H1 (cell line): ENCODE results near the gene RBM20. TPM values are rescaled to one million over a fixed set of nuclear protein-coding genes. Genes with fewer than 3 reads are reported as not detected.
A peak's percentile ranks its signal among the peaks of the same experiment; 100 is the strongest.

Experiments used
- CTCF ChIA-PET: fragments of 300-600 bp; sonication (Branson Sonifier 250); formaldehyde crosslinking; loops from one replicate; lab custom pipeline; 2021; ENCODE audit not compliant: partially characterized antibody; lab: Charles Lee
- POLR2A ChIA-PET: fragments of 300-600 bp; sonication (Branson Sonifier 250); formaldehyde crosslinking; loops from one replicate; lab custom pipeline; 2021; ENCODE audit warnings: inconsistent platforms; ENCODE audit not compliant: partially characterized antibody; lab: Charles Lee
- DNase-seq, 2 experiments: peaks; one replicate each; pipeline versions ENCODE4 v3.0.0 to v3.0.0-alpha.2; 2010 to 2022; ENCODE audit warnings: low spot score in 2 of 2, low read depth in 1 of 2, mixed read lengths in 1 of 2
- FAIRE-seq: peaks from 2 replicates; lab custom pipeline; 2011; peaks lifted over from hg19 to GRCh38; lab: Jason Lieb, UNC
- H2AFZ ChIP-seq: 2 replicates; pipeline ENCODE4 v1.8.1; 2012; ENCODE audit warnings: low read length, inconsistent platforms
- H2AK5ac ChIP-seq: 2 replicates; pipeline ENCODE4 v1.6.1; 2013; ENCODE audit warnings: low read depth, low read length
- H2BK120ac ChIP-seq: replicated peaks from 2 replicates; pipeline ENCODE3; 2013; ENCODE audit warnings: low read depth, low read length, inconsistent platforms
- H2BK12ac ChIP-seq: 2 replicates; pipeline ENCODE4 v1.6.1; 2013; ENCODE audit warnings: low read depth, low read length
- H2BK15ac ChIP-seq: 2 replicates; pipeline ENCODE4 v1.6.1; 2013; ENCODE audit warnings: low read length
- H2BK20ac ChIP-seq: 2 replicates; pipeline ENCODE4 v1.6.1; 2013; ENCODE audit warnings: low read length
- H2BK5ac ChIP-seq: 2 replicates; pipeline ENCODE4 v1.6.1; 2013; ENCODE audit warnings: low read depth, low read length
- H3K14ac ChIP-seq: 2 replicates; pipeline ENCODE4 v1.6.1; 2013; ENCODE audit warnings: inconsistent platforms; ENCODE audit not compliant: insufficient read length
- H3K18ac ChIP-seq: 2 replicates; pipeline ENCODE4 v1.6.1; 2013; ENCODE audit warnings: low read length; ENCODE audit errors: extremely low read depth
- H3K23ac ChIP-seq: 2 replicates; pipeline ENCODE4 v1.6.1; 2013; ENCODE audit warnings: inconsistent platforms; ENCODE audit not compliant: insufficient read length
- H3K23me2 ChIP-seq: 2 replicates; pipeline ENCODE4 v1.6.1; 2013; ENCODE audit warnings: low read depth, low read length
- H3K27ac ChIP-seq: 2 replicates; pipeline ENCODE4 v1.6.1; 2011; ENCODE audit warnings: low read depth, low read length, inconsistent platforms
- H3K27me3 ChIP-seq, 4 experiments: replicated peaks in 1 of 4; 1 replicate in 1 of 4; 2 replicates in 3 of 4; pipeline versions ENCODE4 v1.6.1 to v1.8.1; 2011 to 2013; ENCODE audit warnings: low read length in 3 of 4, mild to moderate bottlenecking in 3 of 4, inconsistent platforms in 2 of 4, mixed read lengths in 2 of 4, moderate library complexity in 1 of 4; ENCODE audit not compliant: control insufficient read depth in 3 of 4, insufficient read depth in 3 of 4; ENCODE audit errors: extremely low read depth in 1 of 4
- H3K36me3 ChIP-seq, 4 experiments: 2 replicates each; pipeline versions ENCODE4 v1.6.1 to v1.8.1; 2011 to 2013; ENCODE audit warnings: mild to moderate bottlenecking in 4 of 4, low read length in 3 of 4, moderate library complexity in 2 of 4, control low read depth in 1 of 4, inconsistent platforms in 1 of 4; ENCODE audit not compliant: insufficient read depth in 4 of 4, control insufficient read depth in 2 of 4
- H3K4ac ChIP-seq: replicated peaks from 2 replicates; pipeline ENCODE3; 2013; ENCODE audit warnings: low read length, low read depth, mixed read lengths, inconsistent platforms; ENCODE audit not compliant: insufficient read length
- H3K4me1 ChIP-seq, 4 experiments: replicated peaks in 1 of 4; 1 replicate in 1 of 4; 2 replicates in 3 of 4; pipeline versions ENCODE4 v1.6.1 to v1.8.1; 2011 to 2013; ENCODE audit warnings: low read length in 3 of 4, inconsistent platforms in 2 of 4, mixed read lengths in 1 of 4; ENCODE audit not compliant: insufficient read depth in 4 of 4, control insufficient read depth in 3 of 4
- H3K4me2 ChIP-seq, 2 experiments: 2 replicates each; pipeline versions ENCODE4 v1.6.1 to v1.8.1; 2011 to 2013; ENCODE audit warnings: low read depth in 2 of 2, low read length in 2 of 2, control low read depth in 1 of 2, inconsistent platforms in 1 of 2, mild to moderate bottlenecking in 1 of 2; ENCODE audit not compliant: insufficient read depth in 1 of 2
- H3K4me3 ChIP-seq, 4 experiments: fragments of 200-600, 300-600 bp in 1 of 4; sonication (generic), shearing (Covaris generic), sonication (Bioruptor Twin) in 1 of 4; 2 replicates each; pipeline versions ENCODE4 v1.5.1 to v1.8.1; 2011 to 2016; ENCODE audit warnings: low read length in 4 of 4, low read depth in 3 of 4, control low read depth in 2 of 4, inconsistent platforms in 2 of 4, mild to moderate bottlenecking in 2 of 4, mixed read lengths in 1 of 4, moderate library complexity in 1 of 4; ENCODE audit not compliant: insufficient read depth in 2 of 4; ENCODE audit errors: extremely low read depth in 1 of 4
- H3K56ac ChIP-seq: replicated peaks from 2 replicates; pipeline ENCODE3; 2013; ENCODE audit warnings: low read depth, mild to moderate bottlenecking, mixed read lengths, low read length, inconsistent platforms; ENCODE audit not compliant: insufficient read length
- H3K79me1 ChIP-seq: 2 replicates; pipeline ENCODE4 v1.6.1; 2013; ENCODE audit warnings: low read depth, low read length, control low read depth
- H3K79me2 ChIP-seq, 2 experiments: 2 replicates each; pipeline versions ENCODE4 v1.6.1 to v1.8.1; 2012 to 2013; ENCODE audit warnings: low read length in 2 of 2, mild to moderate bottlenecking in 2 of 2, inconsistent platforms in 1 of 2; ENCODE audit not compliant: insufficient read depth in 2 of 2, control insufficient read depth in 1 of 2
- H3K9ac ChIP-seq, 4 experiments: replicated peaks in 1 of 4; 1 replicate in 1 of 4; 2 replicates in 3 of 4; pipeline versions ENCODE4 v1.6.1 to v1.8.1; 2011 to 2013; ENCODE audit warnings: low read depth in 3 of 4, low read length in 3 of 4, control low read depth in 2 of 4, mild to moderate bottlenecking in 2 of 4, moderate library complexity in 2 of 4, inconsistent platforms in 1 of 4; ENCODE audit errors: extremely low read depth in 1 of 4
- H3K9me3 ChIP-seq, 2 experiments: 2 replicates each; pipeline versions ENCODE4 v1.6.1 to v1.8.1; 2012 to 2013; ENCODE audit warnings: mild to moderate bottlenecking in 2 of 2, moderate library complexity in 2 of 2, control low read depth in 1 of 2, inconsistent platforms in 1 of 2, low read depth in 1 of 2, low read length in 1 of 2, mixed read lengths in 1 of 2; ENCODE audit not compliant: insufficient read depth in 2 of 2
- H4K20me1 ChIP-seq, 2 experiments: replicated peaks in 1 of 2; 2 replicates each; pipeline versions ENCODE3 to v1.8.1; 2011 to 2013; ENCODE audit warnings: inconsistent platforms in 2 of 2, low read length in 2 of 2, mild to moderate bottlenecking in 1 of 2; ENCODE audit not compliant: insufficient read depth in 2 of 2, control insufficient read depth in 1 of 2
- H4K5ac ChIP-seq: 2 replicates; pipeline ENCODE4 v1.6.1; 2013; ENCODE audit warnings: low read length, low read depth, mixed read lengths, inconsistent platforms; ENCODE audit not compliant: insufficient read length
- H4K8ac ChIP-seq: 2 replicates; pipeline ENCODE4 v1.8.0; 2013; ENCODE audit warnings: mild to moderate bottlenecking, moderate library complexity, low read length, inconsistent platforms; ENCODE audit not compliant: insufficient read depth; ENCODE audit errors: extremely low read depth
- H4K91ac ChIP-seq: replicated peaks from 2 replicates; pipeline ENCODE3; 2013; ENCODE audit warnings: low read length, mixed read lengths, inconsistent platforms; ENCODE audit not compliant: insufficient read length
- ATF3 ChIP-seq: IDR thresholded peaks from 2 replicates; pipeline ENCODE4 v1.6.1; 2011; ENCODE audit warnings: low read depth, mild to moderate bottlenecking, low read length; ENCODE audit not compliant: insufficient read depth
- JUN ChIP-seq: IDR thresholded peaks from 2 replicates; pipeline ENCODE4 v1.6.1; 2011; ENCODE audit warnings: low read depth, mild to moderate bottlenecking, improper control_type of control experiment, low read length
- JUND ChIP-seq: IDR thresholded peaks from 2 replicates; pipeline ENCODE4 v1.6.1; 2011; ENCODE audit warnings: mild to moderate bottlenecking, improper control_type of control experiment, low read length
- KDM1A ChIP-seq: fragments of 200-600, 300-600 bp; sonication (generic); IDR thresholded peaks from 2 replicates; pipeline ENCODE4 v1.7.1; 2016; ENCODE audit warnings: mild to moderate bottlenecking, low read length, borderline replicate concordance
- NANOG ChIP-seq: IDR thresholded peaks from 2 replicates; pipeline ENCODE4 v1.6.1; 2011; ENCODE audit warnings: low read length, low read depth, mild to moderate bottlenecking, inconsistent platforms; ENCODE audit not compliant: insufficient read depth, poor library complexity, severe bottlenecking
- POU5F1 ChIP-seq: IDR thresholded peaks from 2 replicates; pipeline ENCODE4 v1.6.1; 2011; ENCODE audit warnings: low read depth, mild to moderate bottlenecking, low read length, moderate library complexity
- SAP30 ChIP-seq: fragments of 300-600 bp; sonication (generic); IDR thresholded peaks from 2 replicates; pipeline ENCODE4 v1.7.1; 2012; ENCODE audit warnings: low read length, moderate library complexity, mild to moderate bottlenecking, inconsistent platforms; ENCODE audit not compliant: insufficient read depth, insufficient replicate concordance
- WGBS, 2 experiments: shearing (Covaris generic) in 1 of 2; methylation state at CpG; one replicate each; pipeline versions ENCODE4 v1.1.6 to v1.1.7; 2013 to 2015; ENCODE audit warnings: low lambda C conversion rate in 2 of 2, mixed read lengths in 2 of 2, inconsistent platforms in 1 of 2, low coverage in 1 of 2, missing lambda C conversion rate in 1 of 2; ENCODE audit not compliant: insufficient replicate concordance in 2 of 2, insufficient coverage in 1 of 2, insufficient read length in 1 of 2; ENCODE audit errors: extremely low coverage in 1 of 2, missing lambda C conversion rate in 1 of 2; 5-methylcytosine and 5-hydroxymethylcytosine counted together
- polyA plus RNA-seq, 7 experiments: library from polyadenylated mRNA; depleted of rRNA in 3 of 7; stranded (reverse) in 5 of 7; unstranded in 2 of 7; fragments of >200 nt in 5 of 7; fragments of 200-250 nt in 2 of 7; gene quantifications; 1 replicate in 5 of 7; 2 replicates in 1 of 7; 4 replicates in 1 of 7; pipeline versions ENCODE4 v1.2.1 to v1.2.3, GENCODE V29; 2011 to 2013; ENCODE audit warnings: missing spikeins in 2 of 7, mixed read lengths in 2 of 7
- total RNA-seq: library from RNA; stranded (reverse); fragmentation: NEBNext Ultra II Directional; extraction: Animal tissue kit (Norgen Biotek cat#: 25700); gene quantifications from 2 replicates; pipeline ENCODE4 v1.2.1, GENCODE V29; 2021

RBM20 gene
- total and polyA plus RNA-seq, 2 of the 8 experiments (the other 6 are each of a cell fraction or from before 2014, with no cell fraction given): 0.05 to 0.63 TPM

DNA sequence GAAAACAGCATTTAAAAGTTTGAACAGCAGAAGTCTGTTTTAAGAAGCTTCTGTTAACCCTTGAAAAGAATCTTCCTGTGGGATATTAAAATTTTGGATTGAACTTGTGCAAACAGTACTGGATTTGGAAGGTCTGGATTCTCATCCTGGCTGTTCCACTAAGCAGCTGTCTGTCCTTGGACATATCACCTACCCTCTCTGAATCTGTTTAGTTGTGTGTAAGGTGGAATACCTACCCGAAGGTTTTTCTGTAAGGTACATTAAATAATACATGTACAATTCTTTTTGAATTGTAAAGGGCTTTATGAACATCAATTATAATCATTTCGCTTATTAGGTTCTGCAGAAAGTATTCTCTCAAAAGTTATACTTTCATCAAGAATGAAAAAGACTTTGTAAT is 229.8 kb downstream of the RBM20 start:
- Histone ChIP-seq H3K14ac (no peak overlapping the region), H3K56ac (no peak overlapping the region), H3K36me3 (peaks cover 0 to 7% (median 0%) of the 10 kb centered on the region in 4 experiments; a peak in 1 of 8 replicates), H2BK12ac (no peak overlapping the region), H4K91ac (no peak overlapping the region), H2BK5ac (no peak overlapping the region), H3K27me3 (no peaks in the 10 kb centered on the region), H4K5ac (no peak overlapping the region), H3K4me3 (peak overlapping the region in 1 of 4 experiments; percentile 74; a peak in 1 of 8 replicates), H2BK20ac (no peak overlapping the region), H3K9ac (no peak overlapping the region), H3K23me2 (peaks cover 2% of the 10 kb centered on the region; the same call in 1 of the 2 replicates), H3K79me1 (no peaks in the 10 kb centered on the region; the same call in 1 of the 2 replicates), H2AK5ac (no peak overlapping the region), H4K8ac (no peak overlapping the region), H3K4ac (no peak overlapping the region), H3K9me3 (no peaks in the 10 kb centered on the region), H2AFZ (no peak overlapping the region), H3K4me2 (no peak overlapping the region; a peak in 1 of 4 replicates), H3K18ac (no peak overlapping the region), H3K79me2 (peaks cover 0 to 11% of the 10 kb centered on the region in 2 experiments; a peak in 2 of 4 replicates), H4K20me1 (no peaks in the 10 kb centered on the region), H2BK15ac (no peak overlapping the region), H3K27ac (no peak overlapping the region), H3K4me1 (peaks cover 4 to 9% (median 8%) of the 10 kb centered on the region in 4 experiments), H2BK120ac (no peak overlapping the region), H3K23ac (no peak overlapping the region)
- no peak for TF ChIP-seq ATF3
- no peak for TF ChIP-seq NANOG
- no peak for TF ChIP-seq JUND
- no peak for TF ChIP-seq JUN
- no peak for TF ChIP-seq POU5F1
- no peak for TF ChIP-seq KDM1A
- no peak for TF ChIP-seq SAP30
- POLR2A ChIA-PET: interaction anchor here (0.6 kb wide), 1 partner anchor 358 kb away, joined by 3 read pairs; no protein-coding TSS in a partner anchor
- CTCF ChIA-PET: interaction anchor here (1.3 kb wide), 1 partner anchor 17 kb away, joined by 3 read pairs; no protein-coding TSS in a partner anchor
- DNase-seq: no peak
- WGBS, 2 experiments: 85% methylated on average over 2 of the region's 2 CpGs; no CpG with 5 or more reads in 1 of the 2 experiments
- no peak for FAIRE-seq
